Measurements from ENCODE around the gene ARL5B. TPM values are rescaled to one million over a fixed set of nuclear protein-coding genes. Genes with fewer than 3 reads are reported as not detected.

The ARL5B gene
- total RNA-seq, 1 donor from 2014 or later: 16.7 TPM

DNA sequence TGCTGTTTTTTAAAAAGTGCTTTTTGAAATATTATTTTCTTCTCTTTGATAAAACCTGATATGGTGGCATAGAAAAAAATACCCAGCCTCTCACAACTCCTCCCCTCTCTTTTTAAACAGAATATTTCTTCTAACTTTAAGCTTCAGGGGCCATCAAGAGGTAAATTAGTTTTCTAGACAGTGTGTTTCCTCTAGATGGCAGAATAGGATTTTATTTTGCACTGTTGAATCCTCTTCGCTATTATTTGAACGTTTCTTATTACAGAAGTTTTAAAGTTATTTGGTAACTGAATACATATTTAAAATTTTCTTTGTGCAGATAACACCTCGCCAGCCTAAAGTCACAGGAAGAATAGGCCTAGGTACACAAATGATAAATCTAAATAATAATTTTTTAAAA, 30.3 kb downstream of the ARL5B start:
- Histone ChIP-seq H3K9me3 (ENCODE audit: control insufficient read depth in 3 of 3, low read length in 3 of 3) (no peaks in the 10 kb centered on the region), H3K9ac (ENCODE audit: low read depth in 1 of 3, low read length in 3 of 3) (no peak overlapping the region), H3K4me1 (ENCODE audit: control insufficient read depth in 3 of 3, insufficient read depth in 3 of 3, low read length in 3 of 3) (no peaks in the 10 kb centered on the region), H3K4me3 (ENCODE audit: low read length in 3 of 3) (no peak overlapping the region), H3K36me3 (ENCODE audit: control insufficient read depth in 3 of 3, insufficient read depth in 3 of 3, low read length in 3 of 3) (no peaks in the 10 kb centered on the region), H3K27me3 (ENCODE audit: control insufficient read depth in 3 of 3, insufficient read depth in 3 of 3, low read length in 3 of 3) (no peaks in the 10 kb centered on the region), H3K27ac (ENCODE audit: low read depth, low read length) (no peak overlapping the region)

GRCh38 chr10:18690541-18690940, 31.3 kb downstream of the ARL5B start:
- Histone ChIP-seq H3K9ac (ENCODE audit: low read depth in 1 of 3, low read length in 3 of 3) (no peak overlapping the region), H3K9me3 (ENCODE audit: control insufficient read depth in 3 of 3, low read length in 3 of 3) (no peaks in the 10 kb centered on the region), H3K27me3 (ENCODE audit: control insufficient read depth in 3 of 3, insufficient read depth in 3 of 3, low read length in 3 of 3) (no peaks in the 10 kb centered on the region), H3K27ac (ENCODE audit: low read depth, low read length) (no peak overlapping the region), H3K4me3 (ENCODE audit: low read length in 3 of 3) (no peak overlapping the region), H3K4me1 (ENCODE audit: control insufficient read depth in 3 of 3, insufficient read depth in 3 of 3, low read length in 3 of 3) (no peaks in the 10 kb centered on the region), H3K36me3 (ENCODE audit: control insufficient read depth in 3 of 3, insufficient read depth in 3 of 3, low read length in 3 of 3) (no peaks in the 10 kb centered on the region)

DNA sequence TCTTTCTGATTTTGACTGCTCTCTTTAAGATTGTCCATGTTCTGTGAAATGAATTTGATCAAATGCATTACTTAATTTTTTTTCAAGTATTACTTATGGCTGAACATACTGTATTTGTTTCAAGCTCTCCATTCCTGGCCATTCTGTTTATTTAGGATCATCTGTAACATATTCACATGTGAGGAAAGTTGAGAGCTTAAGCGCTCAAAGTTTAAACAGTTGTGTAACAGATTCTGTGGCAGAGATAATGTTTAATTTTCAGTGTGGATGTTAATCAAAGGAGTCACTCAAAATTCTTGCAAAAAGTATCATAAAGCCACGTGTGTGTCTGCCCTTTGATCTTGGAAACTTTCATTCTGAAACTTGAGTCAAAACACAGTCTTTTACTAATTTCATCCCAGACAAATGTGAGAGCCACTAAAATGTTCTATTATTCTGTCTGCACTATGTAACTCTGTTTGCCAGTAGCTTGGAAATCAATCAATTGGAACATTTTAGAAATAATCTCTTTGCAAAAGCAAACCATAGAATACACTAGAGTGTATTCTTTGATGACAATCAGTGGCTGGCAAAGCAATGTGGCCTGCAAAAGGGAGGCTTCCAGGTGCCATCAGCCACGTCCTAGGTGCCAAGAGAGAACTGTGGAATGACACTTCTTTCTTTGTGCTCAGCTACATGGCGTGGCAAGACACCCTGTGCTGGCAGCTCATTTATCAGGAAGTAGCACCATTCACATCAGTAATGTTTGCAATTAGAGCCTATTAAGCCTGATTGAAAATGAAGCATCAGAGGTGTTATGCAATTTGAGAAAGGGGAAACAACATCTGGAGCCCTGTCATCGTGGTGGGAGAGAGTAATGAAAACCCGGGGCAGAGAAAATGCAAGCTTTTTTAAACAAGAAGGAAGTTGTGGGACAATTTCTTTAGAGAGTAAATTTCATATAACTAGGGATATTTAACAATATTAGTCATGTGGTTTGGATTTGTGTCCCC, 40.9 kb downstream of the ARL5B start:
- no peaks in the 10 kb centered on the region for H3K27me3 ChIP-seq (ENCODE audit: control insufficient read depth in 3 of 3, insufficient read depth in 3 of 3, low read length in 3 of 3)
- no peaks in the 10 kb centered on the region for H3K4me1 ChIP-seq (ENCODE audit: control insufficient read depth in 3 of 3, insufficient read depth in 3 of 3, low read length in 3 of 3)
- H3K9ac ChIP-seq (ENCODE audit: low read depth in 1 of 3, low read length in 3 of 3): no peak overlapping the region
- H3K36me3 ChIP-seq (ENCODE audit: control insufficient read depth in 3 of 3, insufficient read depth in 3 of 3, low read length in 3 of 3): no peaks in the 10 kb centered on the region
- peaks cover 0 to 2% (median 0%) of the 10 kb centered on the region in 3 donors for H3K9me3 ChIP-seq (ENCODE audit: control insufficient read depth in 3 of 3, low read length in 3 of 3)
- no peak overlapping the region for H3K27ac ChIP-seq (ENCODE audit: low read depth, low read length)
- H3K4me3 ChIP-seq (ENCODE audit: low read length in 3 of 3): no peak overlapping the region

DNA sequence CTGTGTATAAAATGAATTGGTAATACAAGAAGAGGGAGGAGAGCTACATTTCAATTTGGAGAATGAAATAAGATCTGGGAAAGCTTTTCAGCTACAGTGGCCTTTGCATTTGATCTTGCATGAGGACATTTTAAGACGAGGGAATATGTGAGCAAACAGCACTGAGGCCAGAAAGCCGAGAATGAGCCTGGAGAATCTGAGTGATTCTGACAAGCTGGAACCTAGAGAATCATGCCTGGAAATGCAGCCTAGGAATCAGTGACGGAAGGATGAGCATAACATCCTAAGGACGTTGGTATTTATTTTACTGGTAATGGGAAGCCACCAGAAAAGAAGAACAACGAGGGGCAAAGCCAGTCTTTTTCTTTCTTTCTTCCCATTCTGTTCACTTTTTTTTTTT, 44.3 kb downstream of the ARL5B start:
- Histone ChIP-seq H3K27ac (ENCODE audit: low read depth, low read length) (no peak overlapping the region), H3K4me1 (ENCODE audit: control insufficient read depth in 3 of 3, insufficient read depth in 3 of 3, low read length in 3 of 3) (no peaks in the 10 kb centered on the region), H3K4me3 (ENCODE audit: low read length in 3 of 3) (no peak overlapping the region), H3K9ac (ENCODE audit: low read depth in 1 of 3, low read length in 3 of 3) (no peak overlapping the region), H3K9me3 (ENCODE audit: control insufficient read depth in 3 of 3, low read length in 3 of 3) (no peaks in the 10 kb centered on the region), H3K27me3 (ENCODE audit: control insufficient read depth in 3 of 3, insufficient read depth in 3 of 3, low read length in 3 of 3) (no peaks in the 10 kb centered on the region), H3K36me3 (ENCODE audit: control insufficient read depth in 3 of 3, insufficient read depth in 3 of 3, low read length in 3 of 3) (no peaks in the 10 kb centered on the region)

GRCh38 chr10:18710201-18710653, 51.0 kb downstream of the ARL5B start:
- H3K36me3 ChIP-seq (ENCODE audit: control insufficient read depth in 3 of 3, insufficient read depth in 3 of 3, low read length in 3 of 3): no peaks in the 10 kb centered on the region
- H3K27ac ChIP-seq (ENCODE audit: low read depth, low read length): no peak overlapping the region
- H3K4me3 ChIP-seq (ENCODE audit: low read length in 3 of 3): no peak overlapping the region
- no peaks in the 10 kb centered on the region for H3K27me3 ChIP-seq (ENCODE audit: control insufficient read depth in 3 of 3, insufficient read depth in 3 of 3, low read length in 3 of 3)
- no peaks in the 10 kb centered on the region for H3K4me1 ChIP-seq (ENCODE audit: control insufficient read depth in 3 of 3, insufficient read depth in 3 of 3, low read length in 3 of 3)
- no peak overlapping the region for H3K9ac ChIP-seq (ENCODE audit: low read depth in 1 of 3, low read length in 3 of 3)
- H3K9me3 ChIP-seq (ENCODE audit: control insufficient read depth in 3 of 3, low read length in 3 of 3): no peaks in the 10 kb centered on the region

DNA sequence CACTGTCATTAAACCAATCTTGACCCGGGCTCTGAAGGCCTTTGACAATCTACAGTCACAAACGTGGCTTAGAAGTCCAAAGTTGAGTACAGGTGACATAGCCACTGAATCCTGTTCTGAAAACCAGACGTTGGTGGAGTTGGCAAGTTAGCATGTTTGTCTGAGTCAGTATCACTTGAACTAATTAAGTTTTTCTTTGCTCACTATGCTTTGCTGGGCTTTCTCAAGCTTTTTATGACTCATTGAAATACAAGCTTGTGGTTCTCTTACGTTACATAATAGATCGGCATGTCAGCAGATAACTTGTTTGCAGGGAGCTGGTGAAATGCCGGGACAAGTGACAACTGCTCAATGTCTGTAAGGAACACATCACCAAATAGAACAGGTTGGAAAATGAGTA, 53.8 kb downstream of the ARL5B start:
- Histone ChIP-seq H3K9ac (ENCODE audit: low read depth in 1 of 3, low read length in 3 of 3) (no peak overlapping the region), H3K27me3 (ENCODE audit: control insufficient read depth in 3 of 3, insufficient read depth in 3 of 3, low read length in 3 of 3) (no peaks in the 10 kb centered on the region), H3K27ac (ENCODE audit: low read depth, low read length) (no peak overlapping the region), H3K4me1 (ENCODE audit: control insufficient read depth in 3 of 3, insufficient read depth in 3 of 3, low read length in 3 of 3) (no peaks in the 10 kb centered on the region), H3K4me3 (ENCODE audit: low read length in 3 of 3) (no peak overlapping the region), H3K9me3 (ENCODE audit: control insufficient read depth in 3 of 3, low read length in 3 of 3) (no peaks in the 10 kb centered on the region), H3K36me3 (ENCODE audit: control insufficient read depth in 3 of 3, insufficient read depth in 3 of 3, low read length in 3 of 3) (no peaks in the 10 kb centered on the region)

GRCh38 chr10:18718991-18719390, 59.8 kb downstream of the ARL5B start:
- no peaks in the 10 kb centered on the region for H3K4me1 ChIP-seq (ENCODE audit: control insufficient read depth in 3 of 3, insufficient read depth in 3 of 3, low read length in 3 of 3)
- H3K4me3 ChIP-seq (ENCODE audit: low read length in 3 of 3): no peak overlapping the region
- no peak overlapping the region for H3K27ac ChIP-seq (ENCODE audit: low read depth, low read length)
- H3K9me3 ChIP-seq (ENCODE audit: control insufficient read depth in 3 of 3, low read length in 3 of 3): no peaks in the 10 kb centered on the region
- no peaks in the 10 kb centered on the region for H3K36me3 ChIP-seq (ENCODE audit: control insufficient read depth in 3 of 3, insufficient read depth in 3 of 3, low read length in 3 of 3)
- no peaks in the 10 kb centered on the region for H3K27me3 ChIP-seq (ENCODE audit: control insufficient read depth in 3 of 3, insufficient read depth in 3 of 3, low read length in 3 of 3)
- no peak overlapping the region for H3K9ac ChIP-seq (ENCODE audit: low read depth in 1 of 3, low read length in 3 of 3)

- no peaks in the 10 kb centered on the region for H3K4me1 ChIP-seq (ENCODE audit: control insufficient read depth in 3 of 3, insufficient read depth in 3 of 3, low read length in 3 of 3)
- H3K36me3 ChIP-seq (ENCODE audit: control insufficient read depth in 3 of 3, insufficient read depth in 3 of 3, low read length in 3 of 3): no peaks in the 10 kb centered on the region
- no peak overlapping the region for H3K9ac ChIP-seq (ENCODE audit: low read depth in 1 of 3, low read length in 3 of 3)
- H3K4me3 ChIP-seq (ENCODE audit: low read length in 3 of 3): no peak overlapping the region
- no peak overlapping the region for H3K27ac ChIP-seq (ENCODE audit: low read depth, low read length)
- no peaks in the 10 kb centered on the region for H3K27me3 ChIP-seq (ENCODE audit: control insufficient read depth in 3 of 3, insufficient read depth in 3 of 3, low read length in 3 of 3)
- H3K9me3 ChIP-seq (ENCODE audit: control insufficient read depth in 3 of 3, low read length in 3 of 3): no peaks in the 10 kb centered on the region
Measured at GRCh38 chr10:18719811-18720210, 60.6 kb downstream of the ARL5B start.

DNA sequence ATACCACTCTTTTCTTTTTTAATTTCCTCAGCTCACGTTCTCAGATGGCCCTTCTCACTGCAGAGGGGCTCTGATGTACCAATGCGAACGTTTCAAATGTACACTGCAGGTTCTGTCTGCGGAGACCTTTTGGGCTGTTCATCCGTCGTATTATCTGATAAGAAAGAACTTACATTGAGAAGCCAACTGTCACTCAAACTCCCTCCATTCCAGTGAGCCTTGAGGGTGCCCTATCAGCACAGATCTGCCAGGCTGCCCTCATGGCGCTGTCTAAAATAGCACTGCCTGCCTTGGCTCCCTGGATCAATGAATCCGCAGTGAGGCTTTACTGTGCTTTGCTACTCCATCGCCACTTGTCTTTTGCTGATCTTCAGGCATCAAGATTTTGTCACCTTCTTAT, 61.8 kb downstream of the ARL5B start:
- H3K27ac ChIP-seq (ENCODE audit: low read depth, low read length): no peak overlapping the region
- H3K4me1 ChIP-seq (ENCODE audit: control insufficient read depth in 3 of 3, insufficient read depth in 3 of 3, low read length in 3 of 3): no peaks in the 10 kb centered on the region
- H3K4me3 ChIP-seq (ENCODE audit: low read length in 3 of 3): no peak overlapping the region
- no peaks in the 10 kb centered on the region for H3K36me3 ChIP-seq (ENCODE audit: control insufficient read depth in 3 of 3, insufficient read depth in 3 of 3, low read length in 3 of 3)
- H3K27me3 ChIP-seq (ENCODE audit: control insufficient read depth in 3 of 3, insufficient read depth in 3 of 3, low read length in 3 of 3): no peaks in the 10 kb centered on the region
- no peaks in the 10 kb centered on the region for H3K9me3 ChIP-seq (ENCODE audit: control insufficient read depth in 3 of 3, low read length in 3 of 3)
- no peak overlapping the region for H3K9ac ChIP-seq (ENCODE audit: low read depth in 1 of 3, low read length in 3 of 3)

DNA sequence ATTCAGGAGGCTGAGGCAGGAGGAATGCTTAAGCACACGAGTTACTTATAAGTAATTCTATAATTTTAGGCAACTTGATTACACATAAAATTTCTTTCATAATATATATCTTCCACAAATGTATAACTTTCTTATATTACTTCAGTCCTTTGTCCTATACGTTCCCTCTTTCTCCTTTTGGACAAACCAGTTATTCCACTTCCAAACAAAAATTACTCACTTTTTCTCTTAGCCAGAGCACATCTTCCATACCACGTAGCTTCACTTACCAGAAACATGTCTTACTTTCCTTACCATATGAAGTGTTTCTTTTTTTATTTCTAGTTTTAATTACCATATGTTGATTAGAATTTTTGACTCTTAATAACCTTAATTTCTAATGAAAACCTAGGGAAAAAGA, 64.6 kb downstream of the ARL5B start:
- no peaks in the 10 kb centered on the region for H3K4me1 ChIP-seq (ENCODE audit: control insufficient read depth in 3 of 3, insufficient read depth in 3 of 3, low read length in 3 of 3)
- no peak overlapping the region for H3K4me3 ChIP-seq (ENCODE audit: low read length in 3 of 3)
- H3K9me3 ChIP-seq (ENCODE audit: control insufficient read depth in 3 of 3, low read length in 3 of 3): no peaks in the 10 kb centered on the region
- no peaks in the 10 kb centered on the region for H3K36me3 ChIP-seq (ENCODE audit: control insufficient read depth in 3 of 3, insufficient read depth in 3 of 3, low read length in 3 of 3)
- no peaks in the 10 kb centered on the region for H3K27me3 ChIP-seq (ENCODE audit: control insufficient read depth in 3 of 3, insufficient read depth in 3 of 3, low read length in 3 of 3)
- no peak overlapping the region for H3K9ac ChIP-seq (ENCODE audit: low read depth in 1 of 3, low read length in 3 of 3)
- H3K27ac ChIP-seq (ENCODE audit: low read depth, low read length): no peak overlapping the region

Data from skeletal muscle tissue (tissue), 4 donors.